ENCODE results near the gene FLOT1.

- TF ChIP-seq CTCF (optimal IDR thresholded peaks at IDR 0.05 in 1 of 3, IDR thresholded peaks at IDR 0.05 in 1 of 3, conservative IDR thresholded peaks at IDR 0.05 in 1 of 3; ENCODE audit: extremely low read depth in 1 of 3, insufficient read depth in 2 of 3, low read length in 3 of 3) (no peak), EZH2 (IDR thresholded peaks at IDR 0.05; ENCODE audit: low read length) (no peak)
These were observed 60.1 kb downstream of the FLOT1 start for GRCh38 chr6:30682143-30683117.

All from keratinocyte (primary cell).